ENCODE results near the gene TSPAN33.
"Not testable (repeated sequence)": the region's sequence is repeated elsewhere in the genome, so short reads cannot be mapped to it uniquely, and the experiment has no call there.

Gene TSPAN33

GRCh38 chr7:129108581-129108980, 35.9 kb upstream of the TSPAN33 start:
- H3K4me3 ChIP-seq (ENCODE audit: control insufficient read depth, low read depth, low read length): no peak overlapping the region
- no peak for TF ChIP-seq CTCF (IDR thresholded peaks at IDR 0.05; ENCODE audit: control insufficient read depth, insufficient read depth, low read depth, low read length, missing control alignments)
- no peak for DNase-seq (ENCODE audit: low read depth)

GRCh38 chr7:129110258-129110981, 34.1 kb upstream of the TSPAN33 start:
- no peak for TF ChIP-seq CTCF (IDR thresholded peaks at IDR 0.05; ENCODE audit: control insufficient read depth, insufficient read depth, low read depth, low read length, missing control alignments)
- no peak for DNase-seq (ENCODE audit: low read depth)
- no peak overlapping the region for H3K4me3 ChIP-seq (ENCODE audit: control insufficient read depth, low read depth, low read length)

- DNase-seq (ENCODE audit: low read depth): no peak
- TF ChIP-seq CTCF (IDR thresholded peaks at IDR 0.05; ENCODE audit: control insufficient read depth, insufficient read depth, low read depth, low read length, missing control alignments): no peak
- no peak overlapping the region for H3K4me3 ChIP-seq (ENCODE audit: control insufficient read depth, low read depth, low read length)
Measured at GRCh38 chr7:129110982-129111376, 33.5 kb upstream of the TSPAN33 start.

GRCh38 chr7:129115676-129116075, 28.8 kb upstream of the TSPAN33 start:
- no peak for DNase-seq (ENCODE audit: low read depth)
- no peak for TF ChIP-seq CTCF (IDR thresholded peaks at IDR 0.05; ENCODE audit: control insufficient read depth, insufficient read depth, low read depth, low read length, missing control alignments)
- no peak overlapping the region for H3K4me3 ChIP-seq (ENCODE audit: control insufficient read depth, low read depth, low read length)

- TF ChIP-seq CTCF (IDR thresholded peaks at IDR 0.05; ENCODE audit: control insufficient read depth, insufficient read depth, low read depth, low read length, missing control alignments): no peak
- no peak for DNase-seq (ENCODE audit: low read depth)
- H3K4me3 ChIP-seq (ENCODE audit: control insufficient read depth, low read depth, low read length): no peak overlapping the region
Measured at GRCh38 chr7:129118182-129118581, 26.3 kb upstream of the TSPAN33 start.

GRCh38 chr7:129118976-129119375, 25.5 kb upstream of the TSPAN33 start:
- no peak for TF ChIP-seq CTCF (IDR thresholded peaks at IDR 0.05; ENCODE audit: control insufficient read depth, insufficient read depth, low read depth, low read length, missing control alignments)
- no peak for DNase-seq (ENCODE audit: low read depth)

GRCh38 chr7:129121501-129122077, 22.9 kb upstream of the TSPAN33 start:
- DNase-seq (ENCODE audit: low read depth); H3K4me3 ChIP-seq (ENCODE audit: control insufficient read depth, low read depth, low read length): not testable (repeated sequence)

More at GRCh38 chr7:129118976-129119375, 25.5 kb upstream of the TSPAN33 start:
- H3K4me3 ChIP-seq (ENCODE audit: control insufficient read depth, low read depth, low read length): no peak overlapping the region

Data from AG09309 (cell line).